ENCODE data around the gene NAV2. TPM values are rescaled to one million over a fixed set of nuclear protein-coding genes. Genes with fewer than 3 reads are reported as not detected.
A peak's percentile ranks its signal among the peaks of the same experiment; 100 is the strongest.

NAV2 gene
- total and polyA plus RNA-seq, 2 donors from 2014 or later = 5.9 to 37.7 TPM

GRCh38 chr11:20157728-20158127, 445.1 kb downstream of the NAV2 start:
- DNase-seq (no peak), FAIRE-seq (no peak)
- TF ChIP-seq, protein P1, sequence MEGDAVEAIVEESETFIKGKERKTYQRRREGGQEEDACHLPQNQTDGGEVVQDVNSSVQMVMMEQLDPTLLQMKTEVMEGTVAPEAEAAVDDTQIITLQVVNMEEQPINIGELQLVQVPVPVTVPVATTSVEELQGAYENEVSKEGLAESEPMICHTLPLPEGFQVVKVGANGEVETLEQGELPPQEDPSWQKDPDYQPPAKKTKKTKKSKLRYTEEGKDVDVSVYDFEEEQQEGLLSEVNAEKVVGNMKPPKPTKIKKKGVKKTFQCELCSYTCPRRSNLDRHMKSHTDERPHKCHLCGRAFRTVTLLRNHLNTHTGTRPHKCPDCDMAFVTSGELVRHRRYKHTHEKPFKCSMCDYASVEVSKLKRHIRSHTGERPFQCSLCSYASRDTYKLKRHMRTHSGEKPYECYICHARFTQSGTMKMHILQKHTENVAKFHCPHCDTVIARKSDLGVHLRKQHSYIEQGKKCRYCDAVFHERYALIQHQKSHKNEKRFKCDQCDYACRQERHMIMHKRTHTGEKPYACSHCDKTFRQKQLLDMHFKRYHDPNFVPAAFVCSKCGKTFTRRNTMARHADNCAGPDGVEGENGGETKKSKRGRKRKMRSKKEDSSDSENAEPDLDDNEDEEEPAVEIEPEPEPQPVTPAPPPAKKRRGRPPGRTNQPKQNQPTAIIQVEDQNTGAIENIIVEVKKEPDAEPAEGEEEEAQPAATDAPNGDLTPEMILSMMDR (IDR thresholded peaks at IDR 0.05; ENCODE audit: borderline replicate concordance, extremely low read depth, insufficient read depth) = no peak
- Histone ChIP-seq H3K4me3 (ENCODE audit: low read length in 3 of 3) (no peak overlapping the region), H3K4me1 (ENCODE audit: control insufficient read depth in 2 of 3, insufficient read depth in 2 of 3, low read depth in 1 of 3, low read length in 3 of 3) (no peaks in the 10 kb centered on the region), H3K9me3 (ENCODE audit: control insufficient read depth in 2 of 3, insufficient read depth in 1 of 3, low read length in 3 of 3) (no peaks in the 10 kb centered on the region), H3K36me3 (ENCODE audit: control insufficient read depth in 2 of 3, insufficient read depth in 3 of 3, low read length in 3 of 3) (no peaks in the 10 kb centered on the region), H3K27ac (ENCODE audit: low read depth in 2 of 2, low read length in 2 of 2) (no peak overlapping the region), H3K9ac (ENCODE audit: low read length in 3 of 3) (no peak overlapping the region), H3K27me3 (ENCODE audit: control insufficient read depth, insufficient read depth, low read length) (peaks cover 73% of the 10 kb centered on the region)
- intact Hi-C loops (cut with DNase I) = no loop called here

DNA sequence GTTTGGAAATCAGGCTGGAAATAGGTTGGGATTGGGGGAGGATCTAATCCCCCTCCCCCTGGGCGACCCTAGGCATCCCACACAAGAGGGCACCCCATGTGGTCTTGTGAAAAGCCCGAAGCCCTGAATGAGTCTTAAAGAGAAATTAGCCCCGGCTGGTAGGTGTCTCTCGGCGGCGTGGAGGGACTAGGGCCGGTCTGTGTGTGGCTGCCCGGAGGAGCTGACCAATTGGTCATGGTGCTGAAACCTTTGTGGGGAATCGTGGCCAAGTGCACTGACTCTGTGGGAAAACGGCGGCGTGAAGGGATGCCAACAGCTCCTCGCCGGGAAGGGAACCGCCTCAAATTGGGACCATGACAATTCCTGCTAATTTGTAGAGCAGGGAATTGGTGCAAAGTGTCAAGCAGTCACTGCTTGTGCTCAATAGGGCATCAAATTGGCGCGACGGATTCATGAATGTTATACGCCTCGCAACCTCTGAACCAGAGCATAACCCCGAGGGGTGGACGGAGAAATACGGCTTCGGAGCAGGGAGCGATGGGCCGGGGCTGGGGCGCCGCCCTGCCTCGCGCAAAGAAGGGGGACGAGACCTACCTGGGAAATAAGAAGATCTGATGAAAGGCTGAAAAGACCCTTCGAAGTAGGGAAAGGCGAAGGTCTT, 446.1 kb downstream of the NAV2 start:
- Histone ChIP-seq H3K9ac (ENCODE audit: low read length in 3 of 3) (no peak overlapping the region), H3K4me3 (ENCODE audit: low read length in 3 of 3) (no peak overlapping the region), H3K4me1 (ENCODE audit: control insufficient read depth in 2 of 3, insufficient read depth in 2 of 3, low read depth in 1 of 3, low read length in 3 of 3) (peaks cover 0 to 7% (median 0%) of the 10 kb centered on the region in 3 donors), H3K36me3 (ENCODE audit: control insufficient read depth in 2 of 3, insufficient read depth in 3 of 3, low read length in 3 of 3) (no peaks in the 10 kb centered on the region), H3K9me3 (ENCODE audit: control insufficient read depth in 2 of 3, insufficient read depth in 1 of 3, low read length in 3 of 3) (no peaks in the 10 kb centered on the region), H3K27me3 (ENCODE audit: control insufficient read depth, insufficient read depth, low read length) (peaks cover 71% of the 10 kb centered on the region), H3K27ac (ENCODE audit: low read depth in 2 of 2, low read length in 2 of 2) (no peak overlapping the region)
- no peak for FAIRE-seq
- peak; percentile 75 to 95 (median 92) for DNase-seq
- intact Hi-C loops (cut with DNase I) = no loop called here
- TF ChIP-seq, protein P1 (IDR thresholded peaks at IDR 0.05; ENCODE audit: borderline replicate concordance, extremely low read depth, insufficient read depth) = no peak

GRCh38 chr11:20159466-20160381, 447.1 kb downstream of the NAV2 start:
- intact Hi-C loops (cut with DNase I) = no loop called here
- H3K4me3 ChIP-seq (ENCODE audit: low read length in 3 of 3) = no peak overlapping the region
- no peaks in the 10 kb centered on the region for H3K36me3 ChIP-seq (ENCODE audit: control insufficient read depth in 2 of 3, insufficient read depth in 3 of 3, low read length in 3 of 3)
- no peak overlapping the region for H3K27ac ChIP-seq (ENCODE audit: low read depth in 2 of 2, low read length in 2 of 2)
- no peaks in the 10 kb centered on the region for H3K9me3 ChIP-seq (ENCODE audit: control insufficient read depth in 2 of 3, insufficient read depth in 1 of 3, low read length in 3 of 3)
- DNase-seq (no peak), FAIRE-seq (no peak)
- TF ChIP-seq, protein P1 (IDR thresholded peaks at IDR 0.05; ENCODE audit: borderline replicate concordance, extremely low read depth, insufficient read depth) = no peak
- H3K9ac ChIP-seq (ENCODE audit: low read length in 3 of 3) = no peak overlapping the region
- peaks cover 74% of the 10 kb centered on the region for H3K27me3 ChIP-seq (ENCODE audit: control insufficient read depth, insufficient read depth, low read length)
- H3K4me1 ChIP-seq (ENCODE audit: control insufficient read depth in 2 of 3, insufficient read depth in 2 of 3, low read depth in 1 of 3, low read length in 3 of 3) = peaks cover 0 to 7% (median 0%) of the 10 kb centered on the region in 3 donors

Data from kidney (tissue), 14 donors.